ENCODE measurements around the gene VWF.
A peak's percentile ranks its signal among the peaks of the same experiment; 100 is the strongest.
"Not testable (repeated sequence)": the region's sequence is repeated elsewhere in the genome, so short reads cannot be mapped to it uniquely, and the experiment has no call there.

The VWF gene

DNA sequence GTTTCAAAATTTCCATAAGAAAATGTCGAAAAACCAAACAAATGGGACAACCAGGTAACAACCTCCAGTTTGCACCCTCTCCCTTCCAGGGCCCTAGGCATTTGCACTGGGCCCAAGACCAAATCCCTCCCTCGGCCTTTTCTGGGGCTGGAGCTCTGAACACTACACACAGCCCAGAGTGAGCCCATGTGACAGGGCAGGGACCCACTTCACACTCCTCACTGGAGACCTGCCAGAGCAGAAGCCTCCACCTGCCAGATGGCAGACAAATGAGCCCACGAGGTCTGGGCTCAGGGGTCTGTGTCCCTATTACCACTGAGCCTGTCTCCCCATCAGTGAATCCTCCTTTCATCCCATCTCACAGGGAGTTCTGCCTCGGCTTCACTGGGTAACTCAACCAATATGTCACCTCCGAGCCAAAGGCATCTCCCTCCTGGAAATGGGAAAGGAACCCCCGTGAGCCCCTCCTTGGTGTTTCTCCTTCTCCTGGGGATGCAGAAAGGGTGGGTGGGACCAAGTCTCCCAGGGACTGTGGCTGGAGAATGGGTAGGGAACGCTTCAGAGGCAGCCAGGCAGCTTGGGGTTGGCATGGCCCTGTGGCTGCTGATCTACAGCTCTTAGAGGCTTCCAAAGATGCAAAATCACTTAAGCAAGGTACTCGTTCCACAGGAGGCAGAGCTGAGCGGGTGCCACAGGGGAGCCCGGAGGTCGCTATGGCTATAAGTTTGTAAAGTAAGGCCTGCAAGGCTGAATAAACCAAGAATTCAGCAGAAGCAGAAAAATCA lies 10.6 kb downstream of the VWF start:
- H3K27ac ChIP-seq = peak overlapping the region in 1 of 21 experiments; percentile 25

DNA sequence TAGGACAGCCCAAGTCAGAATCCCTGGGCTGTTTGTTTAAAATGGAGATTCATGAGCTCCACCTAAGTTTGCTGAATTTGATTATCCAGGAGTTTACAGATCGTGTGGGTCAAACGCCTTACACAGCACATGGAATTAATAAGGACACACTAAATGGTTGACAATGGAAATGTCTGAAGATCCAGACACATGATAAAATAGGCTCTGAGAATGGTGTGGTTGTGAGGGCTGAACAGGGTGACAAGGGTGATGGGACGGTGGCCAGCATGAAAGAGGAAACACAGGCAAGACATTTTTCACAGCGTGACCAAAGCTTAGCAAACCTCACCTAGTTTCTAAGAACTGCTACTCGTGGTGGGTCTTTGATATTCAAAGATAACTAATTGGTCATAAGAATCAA lies 12.5 kb downstream of the VWF start:
- no peak overlapping the region for H3K27ac ChIP-seq
- H3K4me3 ChIP-seq = no peak overlapping the region

More for the DNA sequence above, 10.6 kb downstream of the VWF start:
- H3K4me3 ChIP-seq = no peak overlapping the region

DNA sequence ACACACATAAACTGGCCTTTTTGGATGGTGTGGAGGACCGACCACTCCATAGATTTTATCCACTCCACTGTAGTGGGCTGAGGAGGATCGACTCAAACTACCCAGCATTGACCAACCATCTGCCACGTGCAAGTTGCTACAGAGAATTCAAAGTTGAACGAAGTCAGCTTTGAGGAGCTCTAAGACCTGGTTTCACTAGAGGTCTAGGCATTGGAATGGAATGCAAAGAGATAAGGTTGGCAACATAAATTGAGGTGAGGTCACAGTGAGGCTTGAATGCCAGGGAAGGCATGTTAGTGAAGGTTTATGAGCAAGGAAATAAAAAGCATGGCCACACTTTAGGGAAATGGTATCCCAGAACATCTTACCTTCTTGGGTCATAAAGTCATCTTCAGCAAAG lies 14.5 kb downstream of the VWF start:
- Histone ChIP-seq H3K4me3 (no peak overlapping the region), H3K27ac (no peak overlapping the region)

DNA sequence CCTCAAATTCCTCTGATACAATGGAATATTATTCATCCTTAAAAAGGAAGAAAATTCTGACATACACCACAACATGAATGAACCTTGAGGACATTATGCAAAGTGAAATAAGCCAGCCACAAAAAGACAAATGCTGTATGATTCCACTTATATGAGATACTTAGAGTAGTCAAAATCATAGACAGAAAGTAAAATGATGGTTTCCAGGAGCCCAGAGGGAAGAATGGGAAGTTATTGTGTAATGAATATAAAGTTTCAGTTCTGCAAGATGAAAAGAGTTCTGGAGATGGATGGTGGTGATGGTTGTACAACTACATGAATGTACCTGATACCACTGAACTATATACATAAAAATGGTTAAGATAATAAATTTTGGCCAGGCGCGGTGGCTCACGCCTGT lies 18.3 kb downstream of the VWF start:
- no peak overlapping the region for H3K27ac ChIP-seq

DNA sequence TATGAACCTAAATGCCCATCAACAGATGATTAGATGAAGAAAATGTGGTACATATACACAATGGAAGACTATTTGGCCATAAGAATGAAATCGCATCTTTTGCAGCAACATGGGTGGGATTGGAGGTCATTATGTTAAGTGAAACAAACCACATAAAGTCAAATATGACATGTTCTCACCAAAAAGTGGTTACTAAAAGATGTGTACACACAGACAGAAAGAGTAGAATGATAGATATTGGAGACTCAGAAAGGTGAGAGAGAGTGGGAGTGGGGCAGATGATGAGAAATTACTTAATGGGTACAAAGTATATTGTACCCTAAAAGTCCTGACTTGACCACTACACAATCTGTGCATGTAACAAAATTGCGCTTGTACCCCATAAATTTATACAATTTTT lies 19.6 kb downstream of the VWF start:
- no peak overlapping the region for H3K27ac ChIP-seq

More for the DNA sequence above, 18.3 kb downstream of the VWF start:
- H3K4me3 ChIP-seq = no peak overlapping the region

DNA sequence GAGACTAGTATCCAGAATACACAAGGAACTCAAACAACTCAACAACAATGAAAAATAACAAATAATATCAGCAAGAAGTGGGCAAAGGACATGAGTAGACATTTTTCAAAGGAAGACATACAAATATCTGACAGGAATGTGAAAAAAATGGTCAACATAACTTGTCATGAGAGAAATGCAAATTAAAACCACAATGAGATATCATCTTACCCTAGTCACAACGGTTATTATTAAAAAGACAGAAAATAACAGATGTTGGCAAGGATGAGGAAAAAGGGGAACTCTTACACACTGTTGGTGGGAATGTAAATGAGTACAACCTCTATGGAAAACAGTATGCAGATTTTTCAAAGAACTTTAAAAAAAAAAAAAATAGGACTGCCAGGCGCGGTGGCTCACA lies 20.4 kb downstream of the VWF start:
- Histone ChIP-seq H3K4me3 (no peak overlapping the region), H3K27ac (no peak overlapping the region)

More for the DNA sequence above, 19.6 kb downstream of the VWF start:
- no peak overlapping the region for H3K4me3 ChIP-seq

DNA sequence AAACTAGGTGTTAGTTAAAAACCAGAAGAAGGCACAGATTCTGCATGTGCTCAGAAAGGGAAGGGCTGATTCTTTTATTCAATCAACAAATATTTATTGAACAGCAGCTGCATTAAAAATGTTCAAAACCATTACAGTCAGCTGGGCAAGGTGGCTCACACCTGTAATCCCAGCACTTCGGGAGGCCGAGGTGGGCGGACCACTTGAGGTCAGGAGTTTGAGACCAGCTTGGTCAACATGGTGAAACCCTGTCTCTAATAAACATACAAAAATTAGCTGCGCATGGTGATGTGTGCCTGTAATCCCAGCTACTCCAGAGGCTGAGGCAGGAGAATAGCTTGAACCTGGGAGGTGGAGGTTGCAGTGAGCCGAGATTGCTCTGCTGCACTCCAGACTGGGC lies 22.4 kb downstream of the VWF start:
- not testable (repeated sequence) for H3K27ac ChIP-seq, H3K4me3 ChIP-seq

DNA sequence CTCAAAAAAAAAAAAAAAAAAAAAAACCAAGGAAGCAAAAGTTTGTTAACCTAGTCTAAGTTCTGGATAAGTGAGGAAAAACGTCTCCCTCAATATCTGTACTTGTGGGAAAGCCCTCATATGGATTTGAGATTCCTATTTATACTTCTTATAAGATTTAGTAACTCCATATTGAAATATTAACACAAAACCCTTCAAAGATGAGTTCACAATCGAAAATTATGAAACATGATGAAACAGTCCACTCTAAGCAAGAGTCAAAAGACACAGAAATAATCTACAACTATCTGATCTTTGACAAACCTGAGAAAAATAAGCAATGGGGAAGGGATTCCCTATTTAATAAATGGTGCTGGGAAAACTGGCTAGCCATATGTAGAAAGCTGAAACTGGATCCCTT lies 25.2 kb downstream of the VWF start:
- no peak overlapping the region for H3K27ac ChIP-seq
- H3K4me3 ChIP-seq = no peak overlapping the region

DNA sequence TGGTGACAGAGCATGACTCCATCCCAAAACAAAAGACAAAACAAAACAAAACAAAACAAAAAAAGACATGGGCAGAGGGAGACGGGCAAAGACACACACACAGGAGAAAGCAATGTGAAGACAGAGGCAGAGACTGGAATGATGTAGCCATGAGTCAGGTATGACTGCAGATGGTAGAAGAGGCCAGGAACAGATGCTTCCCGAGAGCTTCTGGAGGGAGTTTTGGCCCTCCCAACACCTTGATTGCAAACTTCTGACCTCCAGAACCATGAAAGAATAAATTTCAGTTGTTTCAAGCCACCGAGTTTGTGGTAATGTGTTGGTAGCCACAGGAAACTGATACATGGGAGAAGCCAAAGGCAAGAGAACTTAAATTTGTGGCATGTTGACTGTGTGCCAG lies 27.1 kb downstream of the VWF start:
- Histone ChIP-seq H3K4me3 (no peak overlapping the region), H3K27ac (no peak overlapping the region)

DNA sequence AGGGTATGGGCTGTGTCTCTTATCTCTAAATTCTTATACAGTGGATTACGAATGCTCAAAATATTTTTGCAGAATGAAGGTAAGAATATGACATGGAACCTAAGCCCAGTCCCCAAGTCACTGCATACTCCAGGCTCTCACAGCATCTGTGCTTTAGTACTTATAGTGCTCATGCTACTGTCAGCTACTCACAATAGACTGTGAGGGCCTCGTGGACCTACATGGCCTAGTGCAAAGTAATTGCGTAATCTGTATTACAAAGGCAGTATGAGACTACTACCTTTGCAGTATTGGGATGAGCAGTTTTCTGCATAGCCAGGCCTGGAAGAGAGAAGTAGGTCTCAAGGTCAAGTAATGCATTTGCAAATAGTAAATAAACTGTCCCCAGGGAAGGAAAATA lies 27.9 kb downstream of the VWF start:
- H3K4me3 ChIP-seq = no peak overlapping the region
- H3K27ac ChIP-seq = no peak overlapping the region

DNA sequence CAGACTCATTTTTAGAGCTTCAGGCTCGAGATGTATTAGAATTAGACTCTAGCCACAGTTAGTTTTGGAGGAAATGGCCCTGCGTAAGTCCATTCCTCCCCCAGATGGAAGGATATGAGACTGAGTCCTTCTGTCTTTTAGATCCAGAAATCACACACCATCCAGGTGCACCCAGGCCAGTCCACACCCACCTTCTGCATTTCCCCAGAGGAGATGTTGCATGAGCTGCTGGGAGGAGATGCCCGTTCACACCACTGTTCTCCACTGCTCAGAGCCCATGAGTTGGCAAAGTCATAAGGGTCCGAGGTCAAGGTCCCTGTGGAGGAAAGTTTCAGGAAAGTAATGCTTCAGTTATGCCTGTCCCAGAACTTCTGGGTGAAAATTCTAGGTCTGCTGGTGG lies 29.2 kb downstream of the VWF start:
- Histone ChIP-seq H3K4me3 (no peak overlapping the region), H3K27ac (no peak overlapping the region)

DNA sequence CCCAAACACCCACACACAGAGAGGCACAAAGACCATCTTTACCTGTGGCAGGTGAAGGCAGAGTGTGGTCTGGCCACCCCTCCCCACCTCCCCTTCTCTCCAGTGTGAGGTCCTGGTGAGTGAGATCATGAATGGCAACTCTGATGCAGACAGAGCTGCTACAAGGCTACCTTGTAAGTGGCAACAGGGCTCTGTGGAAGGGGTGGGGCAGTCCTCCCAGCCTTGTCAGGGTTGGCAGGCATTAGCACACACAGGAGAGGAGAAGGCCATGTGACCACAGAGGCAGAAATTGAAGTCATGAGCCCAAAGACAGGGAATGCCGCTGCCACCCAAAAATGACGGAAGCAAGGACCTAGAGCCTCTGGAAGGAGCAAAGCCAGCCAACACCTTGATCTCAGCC lies 30.7 kb downstream of the VWF start:
- Histone ChIP-seq H3K27ac (peak overlapping the region in 11 of 21 experiments; percentile 1 to 64 (median 29)), H3K4me3 (no peak overlapping the region)

DNA sequence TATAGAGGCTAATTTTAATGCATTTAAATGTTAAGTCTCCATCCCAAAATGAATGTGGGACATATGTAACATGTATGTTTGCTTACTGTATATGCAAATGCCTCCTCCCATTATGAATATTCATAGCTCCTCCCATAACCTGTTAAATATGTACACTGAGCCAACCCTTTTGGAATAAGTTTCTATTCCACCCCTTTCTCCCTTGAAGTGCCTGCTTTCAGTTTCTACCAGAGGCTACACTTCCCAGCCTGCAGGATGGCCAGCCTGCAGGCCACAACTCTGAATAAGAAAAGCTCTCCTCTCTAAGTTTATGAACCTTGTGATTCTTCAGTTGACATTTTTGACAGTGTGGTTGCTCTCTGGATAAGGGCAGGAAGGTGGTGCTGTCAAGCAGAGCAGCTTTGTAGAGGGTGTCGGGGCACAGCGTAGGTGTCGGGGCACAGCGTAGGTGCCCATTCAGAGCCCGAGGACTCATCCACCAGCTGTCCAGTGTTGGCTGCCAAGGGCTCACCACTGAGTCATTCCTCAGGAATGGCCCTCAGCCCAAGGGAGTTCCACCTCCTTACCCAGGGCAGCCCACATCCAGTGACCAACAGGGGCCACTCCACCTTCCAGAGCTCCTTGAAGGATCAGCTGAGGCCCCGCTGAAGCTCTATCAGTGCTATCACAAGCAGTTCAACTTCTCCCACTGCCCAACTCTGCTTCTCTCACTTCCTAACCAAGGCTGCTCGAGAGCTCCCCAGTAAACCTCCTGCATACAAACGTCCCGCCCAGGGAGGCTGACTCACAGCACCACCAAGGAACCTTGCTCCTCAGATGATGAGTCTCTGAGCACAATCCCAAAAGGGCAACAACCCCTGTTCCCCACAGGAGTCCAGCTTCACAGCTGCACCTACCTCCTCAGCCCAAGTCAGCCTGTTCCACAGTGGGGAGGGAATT lies 31.4 kb downstream of the VWF start:
- Histone ChIP-seq H3K27ac (peak overlapping the region in 11 of 21 experiments; percentile 1 to 64 (median 29)), H3K4me3 (no peak overlapping the region)

DNA sequence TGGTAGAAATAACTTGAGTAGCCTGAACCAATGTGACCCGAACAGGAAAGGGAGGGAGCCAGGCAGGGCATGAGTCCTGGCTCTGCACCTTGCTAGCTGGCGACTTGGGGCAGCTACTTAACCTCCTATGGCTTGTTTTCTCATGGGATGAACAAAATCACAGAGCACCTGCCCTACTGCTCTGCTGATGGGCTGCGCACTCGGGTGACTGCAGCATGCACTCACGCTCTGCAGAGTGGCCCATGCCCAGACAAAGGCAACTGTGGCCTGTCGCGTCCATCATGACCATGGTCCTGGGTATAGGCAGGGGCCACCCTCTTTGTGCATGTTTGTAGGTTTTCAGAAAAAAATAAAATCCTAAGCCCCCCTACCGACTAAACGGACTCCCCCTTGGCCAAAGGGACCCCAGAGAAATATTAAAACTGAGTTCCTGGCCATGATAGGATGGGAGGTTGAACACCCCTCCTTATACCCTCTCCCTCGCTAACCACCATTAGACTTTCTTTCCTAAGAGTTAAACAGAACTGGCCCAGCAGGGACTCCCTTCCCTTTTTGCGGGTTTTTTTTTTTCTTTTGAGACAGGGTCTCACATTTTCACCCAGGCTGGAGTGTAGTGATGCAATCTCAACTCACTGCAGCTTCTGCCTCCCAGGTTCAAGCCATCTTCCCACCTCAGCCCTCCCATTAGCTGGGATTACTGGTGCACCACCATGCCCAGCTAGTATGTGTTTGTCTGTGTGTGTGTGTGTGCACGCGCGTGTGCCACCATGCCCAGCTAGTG lies 32.5 kb downstream of the VWF start:
- Histone ChIP-seq H3K27ac (no peak overlapping the region), H3K4me3 (no peak overlapping the region)

DNA sequence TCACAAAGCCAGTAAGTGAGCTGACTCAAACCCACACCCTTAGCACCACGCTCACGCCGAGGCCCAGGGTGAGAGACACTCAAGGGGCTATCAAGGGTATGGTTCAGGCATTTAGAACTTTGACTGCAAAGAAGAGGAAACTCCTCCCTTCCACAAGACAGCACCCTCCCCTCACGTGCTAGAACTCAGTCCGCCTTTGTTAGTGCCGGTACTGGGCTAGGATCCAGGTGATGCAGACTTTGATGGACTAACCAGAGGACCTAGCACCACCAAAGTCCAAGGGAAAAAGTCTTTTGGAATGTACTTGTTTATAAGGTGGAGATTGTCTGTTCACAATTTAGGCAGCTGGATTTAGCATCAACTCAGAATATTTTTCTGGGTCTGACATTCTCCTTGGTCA lies 33.7 kb downstream of the VWF start:
- Histone ChIP-seq H3K4me3 (no peak overlapping the region), H3K27ac (no peak overlapping the region)

DNA sequence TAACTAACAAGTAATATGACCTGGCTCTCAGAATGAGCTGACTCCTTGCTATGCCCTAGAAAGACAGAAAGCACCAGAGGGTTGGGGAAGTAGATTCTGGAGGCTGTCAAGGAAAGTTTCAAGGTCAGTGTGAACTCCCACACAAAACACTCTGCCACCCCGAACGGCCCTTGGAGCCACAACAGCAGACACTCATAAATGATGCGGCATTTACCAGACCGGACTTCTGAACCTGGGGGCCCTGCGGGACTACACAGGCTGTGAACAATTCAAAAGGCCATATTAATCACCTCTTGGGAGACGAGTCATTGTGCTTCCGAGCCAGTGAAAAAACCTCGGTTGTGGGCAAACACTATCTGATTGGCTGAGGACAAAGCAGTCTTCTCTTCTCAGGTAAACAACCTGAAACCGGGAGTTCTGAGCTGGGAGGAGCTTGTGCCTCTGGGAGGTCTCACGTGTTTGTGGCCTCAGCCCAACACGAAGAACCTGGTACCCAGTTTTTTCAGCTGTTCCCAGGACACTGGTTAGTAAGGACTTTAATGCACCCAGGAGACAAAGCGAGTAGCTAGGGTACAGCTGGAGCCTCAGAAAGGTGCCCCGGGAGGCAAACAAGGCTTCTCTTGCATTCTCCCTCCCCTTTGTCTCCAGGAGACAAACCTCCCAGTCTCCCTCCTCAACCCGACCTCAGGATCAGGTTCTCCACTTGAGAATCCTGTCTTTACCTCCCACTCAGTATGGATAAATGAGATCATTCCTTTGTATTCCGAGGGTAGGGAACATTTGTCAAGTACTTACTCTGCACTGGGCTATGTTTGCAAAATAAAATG lies 35.3 kb downstream of the VWF start:
- H3K4me3 ChIP-seq = no peak overlapping the region
- peak overlapping the region in 2 of 21 experiments; percentile 34 to 50 for H3K27ac ChIP-seq

DNA sequence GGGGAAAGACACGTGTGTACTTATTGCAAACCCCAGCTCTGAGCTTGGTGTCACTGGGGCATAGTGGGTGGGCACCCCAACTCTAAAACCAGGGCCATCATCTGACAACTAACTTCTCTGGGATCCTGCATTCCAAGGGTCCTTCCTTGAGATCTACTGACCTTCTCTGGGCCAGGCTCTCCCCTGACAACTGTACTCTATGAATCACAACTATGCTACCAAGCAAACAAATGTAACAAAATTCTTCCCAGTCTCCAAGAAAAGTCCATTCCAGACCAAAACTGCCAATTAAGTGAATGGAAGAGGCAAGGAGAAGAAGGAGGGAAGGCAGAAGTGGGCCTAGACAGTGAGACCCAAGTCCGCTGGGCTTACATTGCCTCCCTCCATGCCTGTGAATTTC lies 38.2 kb downstream of the VWF start:
- no peak overlapping the region for H3K4me3 ChIP-seq
- no peak overlapping the region for H3K27ac ChIP-seq

DNA sequence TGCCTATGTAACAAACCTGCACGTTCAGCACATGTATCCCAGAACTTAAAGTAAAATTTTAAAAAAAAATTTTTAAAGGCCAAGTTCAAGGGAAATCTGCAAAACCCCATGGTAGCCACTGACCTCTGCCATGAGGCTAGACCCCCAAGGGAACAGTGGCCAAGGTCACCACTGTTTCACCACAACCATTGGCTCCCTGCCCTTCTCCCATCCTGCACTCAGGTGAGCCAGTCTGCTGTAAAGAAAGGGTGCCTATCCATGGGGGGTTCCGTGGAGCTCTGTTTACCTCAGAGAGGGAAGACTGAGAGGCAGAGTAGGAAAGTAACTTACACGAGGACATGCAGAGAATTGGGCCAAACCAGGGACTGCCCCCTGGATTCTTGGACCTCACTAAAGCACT lies 38.6 kb downstream of the VWF start:
- Histone ChIP-seq H3K4me3 (no peak overlapping the region), H3K27ac (no peak overlapping the region)

DNA sequence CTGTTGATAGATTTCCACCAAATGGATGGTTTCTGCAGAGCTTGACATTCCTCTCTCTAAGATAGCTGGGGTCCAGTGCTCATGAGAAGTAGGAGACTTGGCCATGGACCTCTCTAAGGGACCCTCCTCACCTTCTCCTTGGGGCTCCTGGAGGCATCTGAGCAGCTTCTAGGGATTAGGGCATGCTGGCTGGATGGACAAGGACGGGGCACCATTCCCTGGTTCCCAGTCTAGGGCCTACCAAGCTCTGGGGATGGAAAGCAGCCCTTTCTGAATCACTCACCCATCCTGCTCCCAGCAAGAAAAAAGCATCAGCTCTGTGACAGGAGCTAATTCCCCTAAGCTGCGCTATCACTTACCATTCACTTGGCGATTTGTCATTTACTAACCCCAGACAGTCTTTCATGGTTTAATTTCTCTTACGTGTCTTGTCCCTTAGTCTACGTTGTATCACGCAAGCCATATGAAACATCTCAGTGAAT lies 39.5 kb downstream of the VWF start:
- Histone ChIP-seq H3K27ac (no peak overlapping the region), H3K4me3 (no peak overlapping the region)

All from skin epidermis (tissue), 12 donors.